GM12878 (cell line): ENCODE data around the gene CLEC4D. TPM values are rescaled to one million over a fixed set of nuclear protein-coding genes. Genes with fewer than 3 reads are reported as not detected.

ENCODE experiments used
- ATAC-seq: fragments of 200-7000 bp; cut with Tn5 transposase; 3 replicates; pipeline ENCODE4 v1.9.1; 2020; ENCODE audit warnings: mild to moderate bottlenecking, moderate library complexity
- BruUV-seq: library from RNA; stranded (reverse); fragments of 400-500 nt; replicated peaks from 2 replicates; lab custom pipeline; 2021; lab: Mats Ljungman, UMichigan
- CTCF ChIA-PET: fragments of 300-600 bp; sonication (Branson Sonifier 250); formaldehyde crosslinking; extraction: SDS; loops from one replicate; lab custom pipeline; 2021; ENCODE audit warnings: inconsistent platforms; lab: Yijun Ruan, JAX
- POLR2A ChIA-PET: fragments of 350-600 bp; formaldehyde crosslinking; extraction: SDS; loops from one replicate; lab custom pipeline; 2021; ENCODE audit warnings: inconsistent platforms; lab: Charles Lee
- RAD21 ChIA-PET: fragments of 300-600 bp; sonication (Branson Sonifier 250); formaldehyde crosslinking; loops from one replicate; lab custom pipeline; 2023; ENCODE audit warnings: antibody characterized with exemption; ENCODE audit not compliant: unreplicated experiment; lab: Charles Lee
- SMC1A ChIA-PET: fragments of 300-600 bp; sonication (Branson Sonifier 250); formaldehyde crosslinking; loops from one replicate; lab custom pipeline; 2023; ENCODE audit not compliant: unreplicated experiment, uncharacterized antibody; lab: Charles Lee
- DNase-seq: peaks from one replicate; pipeline ENCODE4 v3.0.0-alpha.2; 2011; ENCODE audit warnings: low read depth, low spot score
- FAIRE-seq: peaks from 3 replicates; lab custom pipeline; 2011; peaks lifted over from hg19 to GRCh38; lab: Jason Lieb, UNC
- H2AFZ ChIP-seq: 2 replicates; pipeline ENCODE4 v1.6.0; 2011; ENCODE audit warnings: low read depth, low read length, control low read depth; ENCODE audit not compliant: control insufficient read depth
- H3K27ac ChIP-seq: 2 replicates; pipeline ENCODE4 v1.5.1; 2011; ENCODE audit warnings: control low read depth; ENCODE audit not compliant: control insufficient read depth, insufficient read depth
- H3K27me3 ChIP-seq, 2 experiments: replicated peaks in 1 of 2; 2 replicates each; pipeline versions ENCODE4 v1.6.0 to v1.6.1; 2011; ENCODE audit warnings: low read length in 1 of 2; ENCODE audit not compliant: control insufficient read depth in 2 of 2, insufficient read depth in 2 of 2
- H3K36me3 ChIP-seq, 2 experiments: 2 replicates each; pipeline ENCODE4 v1.5.1; 2011; ENCODE audit warnings: low read length in 1 of 2; ENCODE audit not compliant: control insufficient read depth in 2 of 2, insufficient read depth in 2 of 2
- H3K4me1 ChIP-seq: 2 replicates; pipeline ENCODE4 v1.6.1; 2011; ENCODE audit warnings: mild to moderate bottlenecking, low read length, moderate library complexity, mixed read lengths; ENCODE audit not compliant: control insufficient read depth, insufficient read depth
- H3K4me2 ChIP-seq: 2 replicates; pipeline ENCODE4 v1.6.0; 2011; ENCODE audit warnings: control low read depth; ENCODE audit not compliant: control insufficient read depth, insufficient read depth
- H3K4me3 ChIP-seq: fragments of 200-600 bp; sonication (generic); 2 replicates; pipeline ENCODE4 v1.5.1; 2016
- H3K79me2 ChIP-seq: 2 replicates; pipeline ENCODE4 v1.6.0; 2011; ENCODE audit warnings: low read length; ENCODE audit not compliant: control insufficient read depth, insufficient read depth
- H3K9ac ChIP-seq: 2 replicates; pipeline ENCODE4 v1.8.0; 2011; ENCODE audit warnings: low read length, control low read depth, mixed read lengths; ENCODE audit not compliant: control insufficient read depth, insufficient read depth
- H3K9me3 ChIP-seq: replicated peaks from 3 replicates; pipeline ENCODE4 v1.5.1; 2011; ENCODE audit warnings: mild to moderate bottlenecking, low read length; ENCODE audit not compliant: control insufficient read depth, insufficient read depth
- H4K20me1 ChIP-seq: 2 replicates; pipeline ENCODE4 v1.6.0; 2011; ENCODE audit not compliant: control insufficient read depth, insufficient read depth
- BACH1 ChIP-seq: fragments of 450-650 bp; IDR thresholded peaks from 2 replicates; pipeline ENCODE4 v1.6.1; 2017; ENCODE audit warnings: mild to moderate bottlenecking, borderline replicate concordance
- E4F1 ChIP-seq: fragments of 450-650 bp; IDR thresholded peaks from 2 replicates; pipeline ENCODE4 v1.6.1; 2018; ENCODE audit warnings: borderline replicate concordance, mild to moderate bottlenecking; ENCODE audit not compliant: partially characterized antibody
- EGR1 ChIP-seq, 2 experiments: IDR thresholded peaks; 1 replicate in 1 of 2; 2 replicates in 1 of 2; pipeline ENCODE4 v1.6.1; 2011 to 2012; ENCODE audit warnings: low read depth in 2 of 2, low read length in 2 of 2, borderline replicate concordance in 1 of 2, mild to moderate bottlenecking in 1 of 2, moderate library complexity in 1 of 2
- IRF5 ChIP-seq: fragments of 450-650 bp; IDR thresholded peaks from 2 replicates; pipeline ENCODE4 v1.6.1; 2017; ENCODE audit warnings: borderline replicate concordance
- SIN3A ChIP-seq: IDR thresholded peaks from 2 replicates; pipeline ENCODE4 v1.6.1; 2012; ENCODE audit warnings: low read depth, low read length, improper control_type of control experiment
- SUZ12 ChIP-seq: fragments of 200-600 bp; sonication (generic); IDR thresholded peaks from one replicate; pipeline ENCODE4 v1.6.1; 2018; ENCODE audit warnings: antibody characterized with exemption, mild to moderate bottlenecking; ENCODE audit not compliant: unreplicated experiment
- TCF3 ChIP-seq: IDR thresholded peaks from 2 replicates; pipeline ENCODE4 v1.6.1; 2012; ENCODE audit warnings: low read depth, mild to moderate bottlenecking, low read length, borderline replicate concordance; ENCODE audit not compliant: insufficient read depth
- WGBS: methylation state at CpG from one replicate; pipeline ENCODE4 v1.1.6; 2016; ENCODE audit warnings: low lambda C conversion rate; ENCODE audit not compliant: insufficient replicate concordance, insufficient coverage; ENCODE audit errors: missing lambda C conversion rate; 5-methylcytosine and 5-hydroxymethylcytosine counted together
- in situ Hi-C: fragments of 300-500 bp; cut with MboI; formaldehyde crosslinking; loops from 9 replicates; pipeline ENCODE4 v1.14.3; 2018; ENCODE audit warnings: mixed read lengths
- intact Hi-C: fragments of 100-400 bp; cut with micrococcal nuclease; formaldehyde crosslinking; loops from one replicate; pipeline ENCODE4 v1.14.2; 2022; ENCODE audit not compliant: unreplicated experiment
- polyA plus RNA-seq, 11 experiments: library from polyadenylated mRNA; depleted of rRNA in 4 of 11; unstranded in 6 of 11; stranded (reverse) in 5 of 11; fragments of >200 nt; fragmentation: Nextera tagmentation in 4 of 11; fragmentation: Illumina TruSeq in 1 of 11; extraction: Ambion mirVana in 4 of 11; extraction: Trizol in 1 of 11; gene quantifications; 1 replicate in 1 of 11; 2 replicates in 10 of 11; pipeline versions ENCODE4 v1.2.1 to v1.2.3, GENCODE V29; 2011 to 2016; ENCODE audit warnings: inconsistent platforms in 2 of 11, missing spikeins in 2 of 11, low read depth in 1 of 11
- total RNA-seq, 4 experiments: library from RNA; depleted of rRNA in 3 of 4; stranded (reverse); fragments of >200 nt in 3 of 4; fragmentation: Illumina TruSeq in 1 of 4; extraction: Trizol in 1 of 4; gene quantifications; 2 replicates each; pipeline versions ENCODE4 v1.2.1 to v1.2.3, GENCODE V29; 2013 to 2021

The CLEC4D gene
- total and polyA plus RNA-seq, 10 of the 15 experiments (the other 5 are each of a cell fraction or from before 2014, with no cell fraction given), result not detected

GRCh38 chr12:8501720-8502119, 11.6 kb upstream of the CLEC4D start:
- SMC1A ChIA-PET, result interaction anchor here (0.7 kb wide), 1 partner anchor 144 kb away, joined by 3 read pairs; no protein-coding TSS in a partner anchor
- peaks cover 0 to 4% of the 10 kb centered on the region in 2 experiments; a peak in 1 of 4 replicates for H3K27me3 ChIP-seq
- no TSS peak for BruUV-seq
- POLR2A ChIA-PET, result no interaction called here
- H3K36me3 ChIP-seq, result no peaks in the 10 kb centered on the region
- intact Hi-C loops (no loop called here), in situ Hi-C loops (no loop called here)
- CTCF ChIA-PET, result interaction anchor here (1.5 kb wide), 1 partner anchor 43 kb away, joined by 5 read pairs; no protein-coding TSS in a partner anchor
- DNase-seq, result no peak
- RAD21 ChIA-PET, result no interaction called here
- H3K4me1 ChIP-seq, result no peaks in the 10 kb centered on the region
- no peak overlapping the region for H3K4me3 ChIP-seq
- H3K9ac ChIP-seq, result no peak overlapping the region
- TF ChIP-seq EGR1 (IDR thresholded peaks at IDR 0.05; ENCODE audit: borderline replicate concordance in 1 of 2, low read depth in 2 of 2, low read length in 2 of 2) (no peak), BACH1 (no peak), E4F1 (no peak), TCF3 (no peak), IRF5 (no peak), SUZ12 (no peak), SIN3A (no peak)
- no peaks in the 10 kb centered on the region for H3K79me2 ChIP-seq
- no peak overlapping the region for H2AFZ ChIP-seq
- no peaks in the 10 kb centered on the region for H3K9me3 ChIP-seq
- no peak overlapping the region for H3K4me2 ChIP-seq
- no peak overlapping the region for H3K27ac ChIP-seq
- ATAC-seq, result no peak
- no peaks in the 10 kb centered on the region for H4K20me1 ChIP-seq
- FAIRE-seq, result peak; percentile 13
- 62% methylated on average over 3 of the region's 3 CpGs for WGBS
